Parathyroid adenoma (tissue), 2 donors: Measurements from ENCODE around the gene GABPA.
"Not testable (repeated sequence)": the region's sequence is repeated elsewhere in the genome, so short reads cannot be mapped to it uniquely, and the experiment has no call there.

Experiments
- H2AFZ ChIP-seq: fragments of 300-600 bp; sonication (generic); one replicate; pipeline ENCODE4 v1.7.0; 2017; ENCODE audit warnings: antibody characterized with exemption, mild to moderate bottlenecking
- H3K27ac ChIP-seq: fragments of 300-600 bp; sonication (generic); one replicate; pipeline ENCODE4 v1.7.0; 2017
- H3K27me3 ChIP-seq: fragments of 300-600 bp; sonication (generic); one replicate; pipeline ENCODE4 v1.7.0; 2017; ENCODE audit warnings: low read length; ENCODE audit not compliant: control insufficient read depth, insufficient read depth
- H3K36me3 ChIP-seq: fragments of 300-600 bp; sonication (generic); one replicate; pipeline ENCODE4 v1.7.0; 2017; ENCODE audit warnings: low read length; ENCODE audit not compliant: control insufficient read depth, insufficient read depth
- H3K4me1 ChIP-seq: fragments of 300-600 bp; sonication (generic); one replicate; pipeline ENCODE4 v1.7.0; 2017; ENCODE audit warnings: control low read depth
- H3K4me2 ChIP-seq: fragments of 300-600 bp; sonication (generic); one replicate; pipeline ENCODE4 v1.7.0; 2017; ENCODE audit warnings: low read length
- H3K4me3 ChIP-seq: fragments of 300-600 bp; sonication (generic); one replicate; pipeline ENCODE4 v1.7.0; 2017; ENCODE audit warnings: low read depth, low read length
- H3K79me2 ChIP-seq: fragments of 300-600 bp; sonication (generic); one replicate; pipeline ENCODE4 v1.7.0; 2017; ENCODE audit warnings: control low read depth
- H3K9ac ChIP-seq: fragments of 300-600 bp; sonication (generic); one replicate; pipeline ENCODE4 v1.7.0; 2017; ENCODE audit warnings: mild to moderate bottlenecking
- H3K9me3 ChIP-seq: fragments of 300-600 bp; sonication (generic); one replicate; pipeline ENCODE4 v1.7.0; 2017; ENCODE audit warnings: low read length; ENCODE audit not compliant: control insufficient read depth
- CTCF ChIP-seq: fragments of 300-600 bp; sonication (generic); IDR thresholded peaks from one replicate; pipeline ENCODE4 v1.7.0; 2017; ENCODE audit warnings: antibody characterized with exemption, mild to moderate bottlenecking
- donor health status: primary hyperparathyroidism.

Gene GABPA

GRCh38 chr21:25709684-25710265, 25.0 kb upstream of the GABPA start:
- no peak for TF ChIP-seq CTCF
- no peak overlapping the region for H3K27ac ChIP-seq
- H3K36me3 ChIP-seq = no peaks in the 10 kb centered on the region

GRCh38 chr21:25710550-25710949, 24.2 kb upstream of the GABPA start:
- Histone ChIP-seq H3K79me2 (no peaks in the 10 kb centered on the region), H3K4me2 (no peak overlapping the region), H3K27me3 (no peaks in the 10 kb centered on the region), H3K36me3 (no peaks in the 10 kb centered on the region), H3K4me1 (no peaks in the 10 kb centered on the region), H3K9me3 (no peaks in the 10 kb centered on the region), H3K4me3 (no peak overlapping the region), H3K9ac (no peak overlapping the region), H2AFZ (no peak overlapping the region), H3K27ac (no peak overlapping the region)
- no peak for TF ChIP-seq CTCF

More at GRCh38 chr21:25709684-25710265, 25.0 kb upstream of the GABPA start:
- Histone ChIP-seq H3K4me1 (no peaks in the 10 kb centered on the region), H3K4me2 (no peak overlapping the region), H2AFZ (no peak overlapping the region), H3K79me2 (no peaks in the 10 kb centered on the region), H3K4me3 (no peak overlapping the region), H3K9me3 (no peaks in the 10 kb centered on the region), H3K27me3 (no peaks in the 10 kb centered on the region), H3K9ac (no peak overlapping the region)

GRCh38 chr21:25714066-25714465, 20.7 kb upstream of the GABPA start:
- not testable (repeated sequence) for H3K9ac ChIP-seq, H3K4me1 ChIP-seq, H3K36me3 ChIP-seq

GRCh38 chr21:25717491-25718147, 17.2 kb upstream of the GABPA start:
- Histone ChIP-seq H3K27me3 (no peaks in the 10 kb centered on the region), H2AFZ (no peak overlapping the region), H3K36me3 (no peaks in the 10 kb centered on the region), H3K27ac (no peak overlapping the region), H3K79me2 (no peaks in the 10 kb centered on the region), H3K9ac (no peak overlapping the region), H3K4me3 (no peak overlapping the region), H3K4me2 (no peak overlapping the region), H3K9me3 (no peaks in the 10 kb centered on the region), H3K4me1 (no peaks in the 10 kb centered on the region)
- no peak for TF ChIP-seq CTCF

More at GRCh38 chr21:25714066-25714465, 20.7 kb upstream of the GABPA start:
- H3K79me2 ChIP-seq, H3K27ac ChIP-seq, H2AFZ ChIP-seq, H3K4me2 ChIP-seq, H3K27me3 ChIP-seq, H3K4me3 ChIP-seq, H3K9me3 ChIP-seq: not testable (repeated sequence)

- no peak overlapping the region for H3K27ac ChIP-seq
- H2AFZ ChIP-seq = no peak overlapping the region
- no peak overlapping the region for H3K9ac ChIP-seq
- no peak for TF ChIP-seq CTCF
- H3K9me3 ChIP-seq = no peaks in the 10 kb centered on the region
- no peak overlapping the region for H3K4me3 ChIP-seq
- H3K79me2 ChIP-seq = no peaks in the 10 kb centered on the region
- no peaks in the 10 kb centered on the region for H3K36me3 ChIP-seq
- no peak overlapping the region for H3K4me2 ChIP-seq
- no peaks in the 10 kb centered on the region for H3K4me1 ChIP-seq
- H3K27me3 ChIP-seq = no peaks in the 10 kb centered on the region
Observed at GRCh38 chr21:25721987-25722386, 12.8 kb upstream of the GABPA start.
